HepG2 (cell line): ENCODE measurements around the gene TOX4. TPM values are rescaled to one million over a fixed set of nuclear protein-coding genes. Genes with fewer than 3 reads are reported as not detected.

Experiments used
- ATF3 ChIP-seq: sonication (generic); formaldehyde crosslinking; IDR thresholded peaks from 2 replicates; pipeline ENCODE4 v1.4.0; 2020; ENCODE audit warnings: missing genetic modification reagents
- ATF7-NPFF ChIP-seq: sonication (generic); formaldehyde crosslinking; IDR thresholded peaks from 2 replicates; pipeline ENCODE4 v1.8.1; 2023; ENCODE audit warnings: mild to moderate bottlenecking, low read depth, missing genetic modification reagents, moderate library complexity
- CENPX ChIP-seq: sonication (generic); formaldehyde crosslinking; IDR thresholded peaks from 2 replicates; pipeline ENCODE4 v1.9.0; 2021; ENCODE audit warnings: mild to moderate bottlenecking, missing genetic modification reagents, moderate library complexity
- CREM ChIP-seq, 2 experiments: sonication (generic) in 1 of 2; formaldehyde crosslinking in 1 of 2; IDR thresholded peaks; 2 replicates each; pipeline versions ENCODE4 v1.4.0 to v1.6.1; 2016 to 2020; ENCODE audit warnings: antibody characterized with exemption in 1 of 2, mild to moderate bottlenecking in 1 of 2, missing genetic modification reagents in 1 of 2
- EHMT2 ChIP-seq: fragments of 200-600 bp; sonication (generic); IDR thresholded peaks from 2 replicates; pipeline ENCODE4 v1.7.0; 2017; ENCODE audit warnings: antibody characterized with exemption, low read depth, low read length, borderline replicate concordance
- HMGXB3 ChIP-seq: sonication (generic); formaldehyde crosslinking; IDR thresholded peaks from 2 replicates; pipeline ENCODE4 v1.4.0; 2020; ENCODE audit warnings: missing genetic modification reagents, borderline replicate concordance
- HNF1B ChIP-seq: sonication (generic); formaldehyde crosslinking; IDR thresholded peaks from 2 replicates; pipeline ENCODE4 v1.5.1; 2020; ENCODE audit warnings: mild to moderate bottlenecking, moderate library complexity, missing genetic modification reagents
- MIER3 ChIP-seq: IDR thresholded peaks from 2 replicates; pipeline ENCODE4 v1.6.1; 2016; ENCODE audit warnings: missing compliant biosample characterization, borderline replicate concordance
- RFX1 ChIP-seq: fragments of 450-650 bp; IDR thresholded peaks from 2 replicates; pipeline ENCODE4 v1.6.1; 2017
- SOX5 ChIP-seq: IDR thresholded peaks from 2 replicates; pipeline ENCODE4 v1.6.1; 2016; ENCODE audit warnings: borderline replicate concordance
- TAF1 ChIP-seq: sonication (generic); formaldehyde crosslinking; IDR thresholded peaks from 2 replicates; pipeline ENCODE4 v1.4.0; 2020; ENCODE audit warnings: missing genetic modification reagents
- TFDP1 ChIP-seq: IDR thresholded peaks from 2 replicates; pipeline ENCODE4 v1.6.1; 2016; ENCODE audit warnings: missing compliant biosample characterization, missing genetic modification reagents, borderline replicate concordance
- TRIM24 ChIP-seq: sonication (generic); formaldehyde crosslinking; IDR thresholded peaks from 2 replicates; pipeline ENCODE4 v1.8.0; 2022; ENCODE audit warnings: mild to moderate bottlenecking, missing genetic modification reagents
- ZNF256 ChIP-seq: sonication (generic); formaldehyde crosslinking; conservative IDR thresholded peaks from 2 replicates; pipeline ENCODE4 v1.4.0; 2020; ENCODE audit warnings: missing genetic modification reagents
- polyA plus RNA-seq, 8 experiments: library from polyadenylated mRNA; depleted of rRNA in 3 of 8; stranded (reverse) in 7 of 8; unstranded in 1 of 8; fragments of >200 nt; fragmentation: Illumina TruSeq in 4 of 8; extraction: Trizol in 4 of 8; gene quantifications; 2 replicates each; pipeline versions ENCODE4 v1.2.1 to v1.2.3, GENCODE V29; 2011 to 2016; ENCODE audit warnings: low read depth in 4 of 8, missing spikeins in 1 of 8, mixed read lengths in 1 of 8; ENCODE audit not compliant: insufficient read depth in 1 of 8
- total RNA-seq, 5 experiments: library from RNA; depleted of rRNA; stranded (reverse); fragments of >200 nt; fragmentation: Illumina TruSeq; extraction: Trizol; gene quantifications; 2 replicates each; pipeline ENCODE4 v1.2.3, GENCODE V29; 2016; ENCODE audit warnings: low read depth in 1 of 5
- TF ChIP-seq, protein P1 (sequence below): sonication (generic); formaldehyde crosslinking; IDR thresholded peaks from 2 replicates; pipeline ENCODE4 v1.4.0; 2020; ENCODE audit warnings: missing genetic modification reagents
- TF ChIP-seq, protein P2 (sequence below): sonication (generic); formaldehyde crosslinking; IDR thresholded peaks from 2 replicates; pipeline ENCODE4 v1.8.0; 2023; ENCODE audit warnings: mild to moderate bottlenecking, missing genetic modification reagents

Gene TOX4
- total and polyA plus RNA-seq, 2 of the 13 experiments (the other 11 are each of a cell fraction or from before 2014, with no cell fraction given), result 71.8 to 163 TPM

DNA sequence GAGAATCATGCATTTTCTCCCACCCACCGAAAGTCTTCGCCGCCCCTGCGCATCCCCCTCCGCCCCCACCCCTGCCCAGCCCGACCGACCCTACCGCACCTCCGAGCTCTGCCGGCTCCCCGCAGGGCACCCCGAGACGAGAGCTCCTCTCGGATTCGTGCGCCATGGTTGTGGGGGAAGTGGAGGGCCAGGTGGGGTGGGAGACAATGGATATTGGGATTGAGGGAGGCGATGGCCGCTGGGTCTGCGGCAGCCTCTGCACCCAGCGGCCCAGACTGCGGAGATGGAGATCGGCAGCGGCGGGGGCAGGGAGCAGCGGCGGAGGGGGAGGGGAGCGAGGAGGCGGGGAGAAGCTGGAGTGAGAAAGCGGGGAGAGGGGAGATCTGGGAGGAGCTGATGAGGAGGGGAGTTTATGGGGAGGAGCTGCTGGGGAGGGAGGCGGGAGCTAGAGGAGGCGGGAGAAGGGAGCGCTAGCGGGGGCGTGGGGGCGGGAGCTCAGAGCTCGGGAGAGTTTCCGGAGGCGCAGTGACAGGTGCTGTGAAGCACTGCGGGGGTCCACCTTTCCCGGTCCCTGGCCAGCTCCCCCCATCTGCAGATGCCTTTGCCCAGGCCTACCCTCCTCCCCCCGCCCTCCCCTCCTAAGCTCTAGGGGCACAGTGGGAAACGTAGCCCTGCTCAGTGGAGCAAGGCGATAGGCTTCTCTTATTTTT lies 49.1 kb downstream of the TOX4 start, which contains the start of gene SALL2 (continued):
- TF ChIP-seq, protein P1, sequence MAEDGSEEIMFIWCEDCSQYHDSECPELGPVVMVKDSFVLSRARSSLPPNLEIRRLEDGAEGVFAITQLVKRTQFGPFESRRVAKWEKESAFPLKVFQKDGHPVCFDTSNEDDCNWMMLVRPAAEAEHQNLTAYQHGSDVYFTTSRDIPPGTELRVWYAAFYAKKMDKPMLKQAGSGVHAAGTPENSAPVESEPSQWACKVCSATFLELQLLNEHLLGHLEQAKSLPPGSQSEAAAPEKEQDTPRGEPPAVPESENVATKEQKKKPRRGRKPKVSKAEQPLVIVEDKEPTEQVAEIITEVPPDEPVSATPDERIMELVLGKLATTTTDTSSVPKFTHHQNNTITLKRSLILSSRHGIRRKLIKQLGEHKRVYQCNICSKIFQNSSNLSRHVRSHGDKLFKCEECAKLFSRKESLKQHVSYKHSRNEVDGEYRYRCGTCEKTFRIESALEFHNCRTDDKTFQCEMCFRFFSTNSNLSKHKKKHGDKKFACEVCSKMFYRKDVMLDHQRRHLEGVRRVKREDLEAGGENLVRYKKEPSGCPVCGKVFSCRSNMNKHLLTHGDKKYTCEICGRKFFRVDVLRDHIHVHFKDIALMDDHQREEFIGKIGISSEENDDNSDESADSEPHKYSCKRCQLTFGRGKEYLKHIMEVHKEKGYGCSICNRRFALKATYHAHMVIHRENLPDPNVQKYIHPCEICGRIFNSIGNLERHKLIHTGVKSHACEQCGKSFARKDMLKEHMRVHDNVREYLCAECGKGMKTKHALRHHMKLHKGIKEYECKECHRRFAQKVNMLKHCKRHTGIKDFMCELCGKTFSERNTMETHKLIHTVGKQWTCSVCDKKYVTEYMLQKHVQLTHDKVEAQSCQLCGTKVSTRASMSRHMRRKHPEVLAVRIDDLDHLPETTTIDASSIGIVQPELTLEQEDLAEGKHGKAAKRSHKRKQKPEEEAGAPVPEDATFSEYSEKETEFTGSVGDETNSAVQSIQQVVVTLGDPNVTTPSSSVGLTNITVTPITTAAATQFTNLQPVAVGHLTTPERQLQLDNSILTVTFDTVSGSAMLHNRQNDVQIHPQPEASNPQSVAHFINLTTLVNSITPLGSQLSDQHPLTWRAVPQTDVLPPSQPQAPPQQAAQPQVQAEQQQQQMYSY (CRISPR knock-in tag), result no peak
- TF ChIP-seq, protein P2, sequence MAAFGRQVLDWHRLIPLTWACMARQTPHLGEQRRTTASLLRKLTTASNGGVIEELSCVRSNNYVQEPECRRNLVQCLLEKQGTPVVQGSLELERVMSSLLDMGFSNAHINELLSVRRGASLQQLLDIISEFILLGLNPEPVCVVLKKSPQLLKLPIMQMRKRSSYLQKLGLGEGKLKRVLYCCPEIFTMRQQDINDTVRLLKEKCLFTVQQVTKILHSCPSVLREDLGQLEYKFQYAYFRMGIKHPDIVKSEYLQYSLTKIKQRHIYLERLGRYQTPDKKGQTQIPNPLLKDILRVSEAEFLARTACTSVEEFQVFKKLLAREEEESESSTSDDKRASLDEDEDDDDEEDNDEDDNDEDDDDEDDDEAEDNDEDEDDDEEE (CRISPR knock-in tag), result no peak
- TF ChIP-seq TFDP1 (CRISPR knock-in tag) (0 out of 2 replicates have a peak, but pooled peaks have one; percentile 30), ATF3 (CRISPR knock-in tag) (no peak), HMGXB3 (CRISPR knock-in tag) (no peak), RFX1 (no peak), MIER3 (CRISPR knock-in tag) (no peak), HNF1B (no peak), CENPX (CRISPR knock-in tag) (no peak), ATF7-NPFF (no peak), SOX5 (CRISPR knock-in tag) (peak; percentile 37; the same call in 1 of the 2 replicates), TAF1 (CRISPR knock-in tag) (no peak; the same call in 1 of the 2 replicates), CREM (IDR thresholded peaks at IDR 0.05) (no peak), CREM (CRISPR knock-in tag; IDR thresholded peaks at IDR 0.05) (no peak), TRIM24 (CRISPR knock-in tag) (no peak), EHMT2 (no peak), ZNF256 (CRISPR knock-in tag) (no peak)
